Brain microvascular endothelial cell (primary cell): ENCODE results near the gene CBR3.

Experiments used
- DNase-seq: peaks from one replicate; pipeline ENCODE4 v3.0.0-alpha.2; 2020
- H3K27ac ChIP-seq: fragments of 250-450 bp; sonication (Bioruptor Pico); 2 replicates; pipeline ENCODE4 v1.5.1; 2020; ENCODE audit warnings: mild to moderate bottlenecking, moderate library complexity
- H3K27me3 ChIP-seq: fragments of 250-450 bp; sonication (Bioruptor Pico); replicated peaks from 2 replicates; pipeline ENCODE4 v1.5.1; 2020; ENCODE audit warnings: mild to moderate bottlenecking
- H3K36me3 ChIP-seq: fragments of 250-450 bp; sonication (Bioruptor Pico); replicated peaks from 2 replicates; pipeline ENCODE4 v1.5.1; 2020; ENCODE audit warnings: mild to moderate bottlenecking
- H3K4me3 ChIP-seq: 2 replicates; pipeline ENCODE4 v1.5.1; 2011; ENCODE audit warnings: low read depth, mild to moderate bottlenecking, control low read depth, low read length, moderate library complexity
- CTCF ChIP-seq: IDR thresholded peaks from 2 replicates; pipeline ENCODE4 v1.5.1; 2011; ENCODE audit warnings: low read depth, mild to moderate bottlenecking, moderate library complexity, low read length, control low read depth, inconsistent platforms; ENCODE audit errors: missing control alignments
- in situ Hi-C: cut with HindIII; loops from 2 replicates; pipeline ENCODE4 v1.10.0; 2017; ENCODE audit warnings: low sequenced_read_pairs, low pct_ligation_motif_present

The CBR3 gene

GRCh38 chr21:36167541-36167940, 32.7 kb downstream of the CBR3 start:
- in situ Hi-C loops = no loop called here
- no peak for DNase-seq
- H3K27me3 ChIP-seq = no peaks in the 10 kb centered on the region
- no peak for TF ChIP-seq CTCF
- no peak overlapping the region for H3K27ac ChIP-seq
- H3K36me3 ChIP-seq = peaks cover 2% of the 10 kb centered on the region
- H3K4me3 ChIP-seq = no peak overlapping the region

GRCh38 chr21:36169470-36170128, 34.7 kb downstream of the CBR3 start:
- TF ChIP-seq CTCF = peak; percentile 35
- Histone ChIP-seq H3K27ac (no peak overlapping the region), H3K4me3 (no peak overlapping the region), H3K36me3 (peaks cover 2% of the 10 kb centered on the region), H3K27me3 (no peaks in the 10 kb centered on the region)
- DNase-seq = no peak
- in situ Hi-C loops = no loop called here

GRCh38 chr21:36170823-36171222, 35.9 kb downstream of the CBR3 start:
- no peaks in the 10 kb centered on the region for H3K27me3 ChIP-seq
- H3K4me3 ChIP-seq = no peak overlapping the region
- H3K36me3 ChIP-seq = peaks cover 2% of the 10 kb centered on the region
- no peak for DNase-seq
- no peak overlapping the region for H3K27ac ChIP-seq
- no peak for TF ChIP-seq CTCF
- in situ Hi-C loops = no loop called here

GRCh38 chr21:36171336-36171735, 36.5 kb downstream of the CBR3 start:
- in situ Hi-C loops = no loop called here
- no peak for DNase-seq
- Histone ChIP-seq H3K4me3 (no peak overlapping the region), H3K27me3 (no peaks in the 10 kb centered on the region), H3K36me3 (peaks cover 2% of the 10 kb centered on the region), H3K27ac (no peak overlapping the region)
- no peak for TF ChIP-seq CTCF

GRCh38 chr21:36171741-36172331, 37.0 kb downstream of the CBR3 start:
- Histone ChIP-seq H3K27ac (no peak overlapping the region), H3K36me3 (peaks cover 2% of the 10 kb centered on the region), H3K27me3 (no peaks in the 10 kb centered on the region), H3K4me3 (no peak overlapping the region)
- no peak for TF ChIP-seq CTCF
- DNase-seq = no peak
- in situ Hi-C loops = no loop called here

GRCh38 chr21:36174780-36175179, 39.9 kb downstream of the CBR3 start:
- in situ Hi-C loops = no loop called here
- TF ChIP-seq CTCF = no peak
- H3K27ac ChIP-seq = no peak overlapping the region
- peaks cover 2% of the 10 kb centered on the region for H3K36me3 ChIP-seq
- no peak overlapping the region for H3K4me3 ChIP-seq
- H3K27me3 ChIP-seq = no peaks in the 10 kb centered on the region
- no peak for DNase-seq
